HG03108 (cell line): ENCODE results near the gene SLC22A15.
"Not testable (repeated sequence)": the region's sequence is repeated elsewhere in the genome, so short reads cannot be mapped to it uniquely, and the experiment has no call there.

ENCODE experiments used
- ATAC-seq: cut with Tn5 transposase; IDR thresholded peaks from one replicate; pipeline ENCODE4 v1.9.1; 2021; ENCODE audit warnings: moderate library complexity; ENCODE audit not compliant: unreplicated experiment

Gene SLC22A15

DNA sequence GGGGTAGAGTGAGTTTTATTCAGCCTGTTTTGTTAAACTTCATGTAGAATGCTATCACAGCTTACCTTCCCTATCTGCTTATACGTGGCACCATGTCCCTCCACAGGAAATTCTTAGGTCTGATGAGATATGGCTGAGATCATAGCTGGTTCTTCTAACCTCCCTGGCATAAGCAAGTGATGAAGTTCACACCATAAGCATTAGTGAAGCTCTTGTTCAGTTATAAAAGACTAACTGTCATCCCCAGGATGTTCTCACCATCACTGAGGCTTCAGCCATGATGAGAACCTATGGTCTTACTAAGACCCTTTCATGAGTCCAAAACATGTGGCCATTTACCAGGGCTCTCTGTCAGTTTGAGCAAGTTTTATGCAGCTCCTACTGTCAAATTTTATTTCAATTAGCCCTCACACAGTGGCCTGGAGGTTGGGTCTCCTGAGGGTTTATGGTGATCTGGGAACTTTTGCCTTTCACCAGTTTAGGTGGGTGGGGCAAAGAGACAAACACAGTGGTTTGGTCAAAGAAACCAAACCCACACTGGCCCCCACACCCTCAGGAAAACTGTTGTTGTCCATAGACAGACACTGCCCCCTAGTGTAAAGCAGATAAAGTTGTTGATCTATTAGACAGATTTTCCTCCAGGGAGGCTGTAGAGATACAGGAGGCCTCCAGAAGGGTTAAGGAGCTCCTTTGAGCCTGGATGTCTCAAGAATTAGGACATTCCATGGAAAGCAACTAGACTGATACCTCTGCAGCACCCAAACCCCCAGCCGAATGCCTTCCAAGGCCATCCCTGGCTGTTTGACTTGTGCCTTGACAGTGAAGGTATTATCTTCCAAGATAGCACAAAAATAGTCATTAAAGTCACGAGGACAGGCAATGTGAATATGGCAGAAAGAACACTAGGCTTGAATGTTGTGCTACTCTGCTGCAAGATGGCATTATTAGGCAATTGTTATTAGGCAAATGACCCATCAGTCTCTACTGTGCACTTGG, 5.0 kb downstream of the SLC22A15 start:
- ATAC-seq: no peak

- no peak for ATAC-seq
Observed at GRCh38 chr1:115982400-115982799, 6.1 kb downstream of the SLC22A15 start.

DNA sequence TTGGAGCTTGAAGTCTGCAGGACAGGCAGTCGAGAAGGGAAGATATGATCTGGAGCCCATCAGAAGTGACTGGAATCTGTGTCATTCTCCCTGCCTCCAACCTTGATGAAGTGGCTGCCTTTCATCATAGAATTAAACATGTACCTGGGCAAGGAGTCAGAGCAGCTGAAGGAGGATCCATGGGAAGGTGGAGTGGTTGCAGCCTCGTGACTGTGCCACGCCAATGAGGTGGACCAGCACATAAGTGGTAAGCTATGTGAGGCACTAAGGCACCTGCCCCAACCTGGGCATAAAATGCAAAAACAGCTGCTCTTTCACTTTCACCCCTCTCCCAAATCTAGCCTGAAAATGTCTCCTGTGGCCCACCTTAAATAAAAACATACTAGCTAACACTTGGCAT, 7.3 kb downstream of the SLC22A15 start:
- no peak for ATAC-seq

DNA sequence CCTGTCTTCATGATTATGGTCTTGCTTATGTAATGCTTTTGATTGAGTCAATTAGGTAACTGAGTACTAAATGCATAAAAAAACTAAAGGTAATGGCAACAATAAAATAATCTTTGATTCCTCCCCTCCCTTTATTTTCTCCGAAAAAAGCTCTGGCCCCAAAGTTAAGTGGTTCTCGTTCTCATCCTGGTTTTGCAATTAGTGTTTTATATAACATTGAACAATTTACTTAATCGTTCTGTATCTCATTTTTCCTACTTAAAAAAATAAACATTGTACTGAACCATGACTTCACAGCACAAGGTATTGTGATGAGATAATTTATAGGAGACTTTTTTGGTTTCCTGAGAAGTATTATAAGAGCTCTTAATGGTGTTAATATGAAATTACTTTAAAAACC, 11.3 kb downstream of the SLC22A15 start:
- no peak for ATAC-seq

DNA sequence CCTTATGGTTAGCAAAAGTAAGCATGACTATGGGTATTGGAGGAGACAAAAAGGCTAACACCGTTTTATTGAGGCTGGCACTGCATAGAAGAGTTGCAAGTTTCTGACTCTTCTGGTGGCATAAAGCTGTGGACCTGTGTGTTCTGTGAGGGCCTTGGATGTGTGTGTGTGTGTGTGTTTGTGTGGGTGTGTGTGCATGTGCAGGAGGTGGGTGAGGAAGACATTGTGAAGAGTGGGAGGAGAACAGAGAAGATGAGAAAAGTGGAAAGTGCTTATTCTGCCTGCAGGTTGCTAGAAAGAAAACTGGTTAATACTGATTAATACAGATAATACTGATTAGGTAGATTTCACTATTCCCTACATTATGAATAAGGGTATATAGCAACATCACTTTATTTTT, 12.6 kb downstream of the SLC22A15 start:
- no peak for ATAC-seq

DNA sequence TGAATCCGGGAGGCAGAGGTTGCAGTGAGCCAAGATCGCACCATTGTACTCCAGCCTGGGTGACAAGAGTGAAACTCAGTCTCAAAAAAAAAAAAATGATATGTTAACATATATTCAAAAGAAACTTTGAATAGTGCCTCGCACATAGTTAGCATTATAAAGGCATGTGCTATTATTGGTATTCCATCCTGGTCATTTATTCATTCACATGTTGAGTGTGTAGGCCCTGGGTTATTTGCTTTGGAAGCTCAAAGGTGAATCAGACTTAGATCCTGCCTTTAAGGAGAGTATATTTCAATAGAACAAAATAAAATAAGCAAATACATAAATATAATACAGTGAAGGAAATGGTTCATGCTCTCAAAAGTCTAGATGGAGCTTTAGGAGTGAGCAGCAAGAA, 13.4 kb downstream of the SLC22A15 start:
- ATAC-seq: no peak

GRCh38 chr1:115991909-115992308, 15.6 kb downstream of the SLC22A15 start:
- no peak for ATAC-seq

DNA sequence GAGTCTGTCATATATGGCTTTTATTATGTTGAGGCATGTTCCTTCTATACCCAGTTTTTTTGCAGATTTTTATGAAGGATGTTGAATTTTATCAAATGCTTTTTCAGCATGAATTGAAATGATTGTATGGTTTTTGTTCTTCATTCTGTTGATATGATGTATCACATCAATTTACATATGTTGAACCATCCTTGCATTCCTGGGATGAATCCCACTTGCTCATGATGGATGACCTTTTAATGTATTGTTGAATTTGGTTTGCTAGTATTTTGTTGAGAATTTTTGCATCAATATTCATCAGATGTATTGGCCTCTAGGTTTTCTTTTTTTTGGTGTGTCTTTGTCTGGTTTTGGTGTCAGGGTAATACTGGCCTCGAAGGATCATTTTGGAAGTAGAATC, 21.6 kb downstream of the SLC22A15 start:
- ATAC-seq: not testable (repeated sequence)

- ATAC-seq: no peak
Observed at GRCh38 chr1:116001739-116002487, 25.6 kb downstream of the SLC22A15 start.

- ATAC-seq: no peak
Observed at GRCh38 chr1:116002781-116003420, 26.6 kb downstream of the SLC22A15 start.

- no peak for ATAC-seq
Observed at GRCh38 chr1:116003823-116004222, 27.5 kb downstream of the SLC22A15 start.

GRCh38 chr1:116006486-116006964, 30.2 kb downstream of the SLC22A15 start:
- peak; percentile 88 for ATAC-seq

DNA sequence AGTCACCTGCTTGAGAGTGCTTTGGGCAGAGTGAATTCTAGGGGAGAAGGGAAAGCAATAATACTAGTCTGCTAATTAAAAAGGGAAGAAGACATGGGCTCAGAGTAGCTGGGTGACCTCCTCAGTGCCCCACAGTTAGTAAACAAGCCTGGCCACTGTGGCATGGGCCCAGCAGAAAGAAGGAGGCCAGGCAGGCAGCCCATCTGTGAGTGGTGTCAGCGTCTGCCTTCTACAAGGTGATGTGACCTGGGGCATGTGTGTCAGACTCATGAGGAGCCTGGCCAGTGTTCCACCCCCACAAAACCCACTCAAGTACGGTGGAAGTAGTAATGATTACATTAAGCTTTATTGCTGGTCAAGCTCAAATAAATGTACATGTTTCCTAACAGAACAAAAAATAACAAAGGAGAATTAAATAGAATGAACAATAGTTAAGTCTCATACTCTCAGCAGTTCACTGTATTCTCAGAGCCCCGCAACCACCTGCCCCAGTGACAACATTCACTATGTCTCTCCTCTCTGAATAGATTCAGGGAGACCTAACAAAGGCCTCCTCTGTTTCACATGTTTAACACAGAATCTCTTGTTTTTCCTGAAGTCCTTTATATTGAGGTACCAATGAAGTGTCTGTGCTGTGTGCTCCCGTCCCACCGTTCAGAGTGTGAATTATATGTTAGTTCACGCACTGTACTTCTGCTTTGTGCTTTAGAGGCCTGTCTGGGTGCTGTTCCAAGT, 32.5 kb downstream of the SLC22A15 start:
- no peak for ATAC-seq

GRCh38 chr1:116012716-116013115, 36.4 kb downstream of the SLC22A15 start:
- ATAC-seq: no peak

GRCh38 chr1:116015679-116016078, 39.4 kb downstream of the SLC22A15 start:
- ATAC-seq: no peak

DNA sequence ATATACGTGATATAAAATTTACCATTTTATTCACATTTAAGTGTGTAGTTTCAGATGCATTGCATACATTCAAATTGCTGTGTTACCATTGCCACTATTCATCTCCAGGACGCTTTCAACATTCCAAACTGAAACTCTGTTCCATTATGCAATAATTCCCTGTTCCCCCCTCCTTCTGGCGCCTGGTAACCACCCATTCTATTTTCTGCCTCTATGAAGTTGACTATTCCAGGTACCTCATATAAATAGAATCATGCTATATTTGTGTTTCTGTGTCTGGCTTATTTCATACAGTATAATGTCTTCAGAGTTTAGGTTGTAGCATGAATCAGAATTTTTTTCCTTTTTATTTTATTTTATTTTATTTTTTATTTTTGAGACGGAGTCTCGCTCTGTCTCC, 41.7 kb downstream of the SLC22A15 start:
- ATAC-seq: no peak

DNA sequence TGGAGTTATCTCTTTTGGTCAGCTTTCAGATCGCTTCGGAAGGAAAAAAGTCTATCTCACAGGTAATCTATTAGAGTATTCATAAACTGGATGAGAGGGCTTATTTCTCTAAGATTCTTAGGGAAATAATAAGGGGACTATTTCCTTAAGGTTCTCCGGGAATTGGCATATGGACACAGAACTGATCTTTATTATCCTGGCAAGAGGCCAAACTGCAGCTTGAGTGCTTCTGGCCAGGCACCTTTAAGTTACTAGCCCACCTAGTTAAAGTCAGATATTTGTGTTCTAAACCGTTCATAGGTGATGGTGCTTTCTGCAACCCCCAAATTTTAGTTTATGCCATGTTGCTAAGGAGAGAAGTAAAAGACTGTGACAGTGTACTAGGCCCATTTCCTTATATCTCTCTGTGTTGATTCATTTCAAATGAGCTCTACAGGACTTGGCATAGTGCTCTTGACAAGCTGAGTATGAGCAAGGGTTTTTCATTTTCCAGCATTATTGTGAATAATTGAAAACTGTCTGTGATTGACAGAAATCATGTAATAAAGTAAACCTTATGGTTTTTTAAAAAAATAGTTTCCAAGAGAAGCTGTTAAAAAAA, 43.4 kb downstream of the SLC22A15 start:
- ATAC-seq: no peak

- no peak for ATAC-seq
Observed at GRCh38 chr1:116020668-116021272, 44.5 kb downstream of the SLC22A15 start.

GRCh38 chr1:116024626-116025025, 48.3 kb downstream of the SLC22A15 start:
- ATAC-seq: no peak

- no peak for ATAC-seq
Observed at GRCh38 chr1:116026631-116027030, 50.3 kb downstream of the SLC22A15 start.
